IMR-90 (cell line): ENCODE results near the gene NRL.

Experiments
- CHD1 ChIP-seq: IDR thresholded peaks from 2 replicates; pipeline ENCODE4 v1.6.1; 2012; ENCODE audit warnings: low read depth, low read length, improper control_type of control experiment
- TF ChIP-seq, protein P1 (sequence below): conservative IDR thresholded peaks from 2 replicates; pipeline ENCODE4 v1.5.1; 2012; ENCODE audit warnings: mild to moderate bottlenecking, low read depth, low read length, improper control_type of control experiment

DNA sequence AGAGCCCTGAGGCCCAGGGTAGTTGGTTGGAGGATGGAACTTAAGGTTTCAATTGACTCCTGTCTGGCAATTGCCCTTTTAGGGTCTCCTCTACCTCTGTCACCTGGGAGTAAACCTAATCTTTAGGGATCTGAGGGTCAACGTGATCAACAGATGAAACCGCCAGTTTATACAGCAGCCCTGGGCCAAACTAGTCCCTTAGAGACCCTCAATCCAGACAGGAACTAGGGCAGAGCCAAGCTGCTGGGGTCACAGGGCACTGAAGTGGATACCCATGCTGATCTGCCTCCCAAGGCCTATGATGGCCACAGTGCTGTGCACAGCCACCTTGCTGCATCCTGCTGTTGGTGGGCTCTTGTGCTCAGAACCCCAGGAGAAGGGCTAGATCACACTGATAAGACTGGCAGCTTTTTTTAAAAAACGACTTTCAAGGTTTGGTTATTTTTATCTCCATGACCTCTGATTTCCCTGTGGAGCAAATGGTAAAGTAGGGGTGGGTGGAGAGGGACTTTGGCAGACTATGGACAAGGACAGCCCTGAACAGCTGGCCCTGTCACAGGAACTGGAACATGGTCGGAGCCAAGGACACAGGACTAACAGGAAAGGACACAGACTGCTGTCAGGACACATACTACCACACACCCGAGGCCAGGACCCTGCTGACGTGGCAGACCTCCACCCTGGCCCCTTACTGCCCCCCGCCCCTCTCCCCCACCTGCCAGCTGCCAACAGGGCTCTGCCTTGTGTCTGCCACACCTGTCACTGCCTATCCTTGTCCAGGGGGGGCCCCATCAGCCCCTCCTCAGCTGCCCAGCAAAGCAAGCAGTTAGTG, 16.2 kb upstream of the NRL start:
- TF ChIP-seq, protein P1, sequence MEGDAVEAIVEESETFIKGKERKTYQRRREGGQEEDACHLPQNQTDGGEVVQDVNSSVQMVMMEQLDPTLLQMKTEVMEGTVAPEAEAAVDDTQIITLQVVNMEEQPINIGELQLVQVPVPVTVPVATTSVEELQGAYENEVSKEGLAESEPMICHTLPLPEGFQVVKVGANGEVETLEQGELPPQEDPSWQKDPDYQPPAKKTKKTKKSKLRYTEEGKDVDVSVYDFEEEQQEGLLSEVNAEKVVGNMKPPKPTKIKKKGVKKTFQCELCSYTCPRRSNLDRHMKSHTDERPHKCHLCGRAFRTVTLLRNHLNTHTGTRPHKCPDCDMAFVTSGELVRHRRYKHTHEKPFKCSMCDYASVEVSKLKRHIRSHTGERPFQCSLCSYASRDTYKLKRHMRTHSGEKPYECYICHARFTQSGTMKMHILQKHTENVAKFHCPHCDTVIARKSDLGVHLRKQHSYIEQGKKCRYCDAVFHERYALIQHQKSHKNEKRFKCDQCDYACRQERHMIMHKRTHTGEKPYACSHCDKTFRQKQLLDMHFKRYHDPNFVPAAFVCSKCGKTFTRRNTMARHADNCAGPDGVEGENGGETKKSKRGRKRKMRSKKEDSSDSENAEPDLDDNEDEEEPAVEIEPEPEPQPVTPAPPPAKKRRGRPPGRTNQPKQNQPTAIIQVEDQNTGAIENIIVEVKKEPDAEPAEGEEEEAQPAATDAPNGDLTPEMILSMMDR = no peak
- no peak for TF ChIP-seq CHD1
